Hepatic stellate cell (primary cell): ENCODE results near the gene ENO2.

Experiments used
- DNase-seq: peaks from one replicate; pipeline ENCODE4 v3.0.0; 2011; ENCODE audit warnings: low spot score

ENO2 gene

GRCh38 chr12:6960593-6961277 is 46.4 kb downstream of the ENO2 start:
- peak; percentile 23 for DNase-seq

GRCh38 chr12:6961278-6961694 is 46.9 kb downstream of the ENO2 start:
- DNase-seq = peak; percentile 23

- peak; percentile 83 for DNase-seq
Measured at GRCh38 chr12:6961695-6962284, 47.4 kb downstream of the ENO2 start.

- DNase-seq = no peak
Measured at GRCh38 chr12:6962285-6963015, 48.1 kb downstream of the ENO2 start.

- DNase-seq = no peak
Measured at GRCh38 chr12:6963016-6963731, 48.8 kb downstream of the ENO2 start.

- no peak for DNase-seq
Measured at GRCh38 chr12:6963791-6964413, 49.5 kb downstream of the ENO2 start.

GRCh38 chr12:6964605-6965025 is 50.2 kb downstream of the ENO2 start:
- no peak for DNase-seq

- peak; percentile 90 for DNase-seq
Measured at GRCh38 chr12:6965026-6965661, 50.8 kb downstream of the ENO2 start.

GRCh38 chr12:6965714-6966113 is 51.3 kb downstream of the ENO2 start:
- peak; percentile 6 for DNase-seq

- no peak for DNase-seq
Measured at GRCh38 chr12:6966351-6966750, 52.0 kb downstream of the ENO2 start.

GRCh38 chr12:6967651-6968100 is 53.3 kb downstream of the ENO2 start:
- DNase-seq = no peak

GRCh38 chr12:6968426-6968825 is 54.0 kb downstream of the ENO2 start:
- DNase-seq = no peak

GRCh38 chr12:6970096-6970527 is 55.7 kb downstream of the ENO2 start:
- peak; percentile 13 for DNase-seq
